Muscle layer of duodenum (tissue), 2 donors: ENCODE data around the gene TOMM70.
"Not testable (repeated sequence)": the region's sequence is repeated elsewhere in the genome, so short reads cannot be mapped to it uniquely, and the experiment has no call there.

Experiments used
- H3K27ac ChIP-seq: one replicate; pipeline ENCODE4 v1.7.0; 2013; ENCODE audit warnings: mild to moderate bottlenecking, low read length
- H3K27me3 ChIP-seq: one replicate; pipeline ENCODE4 v1.7.0; 2013; ENCODE audit warnings: low read depth, mild to moderate bottlenecking, control low read depth, low read length
- H3K36me3 ChIP-seq, 2 donors: one replicate each; pipeline ENCODE4 v1.7.0; 2013; ENCODE audit warnings: low read length in 2 of 2, control low read depth in 1 of 2, mild to moderate bottlenecking in 1 of 2; ENCODE audit not compliant: insufficient read depth in 2 of 2, control insufficient read depth in 1 of 2
- H3K4me1 ChIP-seq, 2 donors: one replicate each; pipeline ENCODE4 v1.7.0; 2013; ENCODE audit warnings: low read length in 2 of 2, mild to moderate bottlenecking in 2 of 2, control low read depth in 1 of 2, moderate library complexity in 1 of 2; ENCODE audit not compliant: insufficient read depth in 2 of 2, control insufficient read depth in 1 of 2
- H3K4me3 ChIP-seq, 2 donors: one replicate each; pipeline ENCODE4 v1.7.0; 2013; ENCODE audit warnings: low read length in 2 of 2, low read depth in 1 of 2, mild to moderate bottlenecking in 1 of 2
- H3K9me3 ChIP-seq, 2 donors: one replicate each; pipeline ENCODE4 v1.7.0; 2013; ENCODE audit warnings: low read length in 2 of 2, control low read depth in 1 of 2, mild to moderate bottlenecking in 1 of 2; ENCODE audit not compliant: control insufficient read depth in 1 of 2
- donor health status: healthy.

TOMM70 gene

DNA sequence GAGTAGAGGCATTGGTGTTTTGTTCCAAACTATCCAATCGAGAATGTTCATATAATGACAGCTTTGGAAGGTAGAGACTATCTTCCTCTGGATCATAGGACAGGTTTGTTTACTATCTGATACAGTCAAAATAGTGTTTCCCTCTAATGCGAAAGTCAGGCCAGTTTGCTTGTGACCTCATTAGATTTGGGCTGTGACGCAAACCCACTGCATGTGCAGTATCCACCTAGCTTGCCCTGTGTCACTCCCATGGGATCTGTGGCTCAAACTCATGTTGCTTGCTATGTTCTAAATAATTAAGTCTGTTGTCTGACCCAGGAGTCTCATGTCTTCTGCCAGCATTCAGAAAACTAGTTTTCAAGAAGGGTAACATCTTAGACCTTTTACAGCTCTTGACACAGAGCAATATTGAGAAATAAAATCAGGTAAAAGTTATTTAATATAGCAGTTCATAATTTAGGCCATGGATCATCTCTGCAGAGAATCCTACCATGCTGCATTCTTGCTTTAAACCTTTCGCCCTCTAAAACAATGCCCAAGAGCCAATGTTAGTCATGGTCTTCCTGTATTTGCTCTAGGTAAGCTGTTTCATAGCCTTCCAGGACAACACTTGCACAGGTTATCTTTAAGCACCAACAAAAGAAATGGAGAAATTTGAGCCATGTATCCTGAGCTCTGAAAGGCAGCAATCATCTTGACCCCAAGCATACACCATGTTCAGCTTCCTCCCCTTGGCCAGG lies 40.0 kb downstream of the TOMM70 start:
- peaks cover 0 to 6% of the 10 kb centered on the region in 2 donors for H3K9me3 ChIP-seq
- H3K4me1 ChIP-seq: no peaks in the 10 kb centered on the region
- no peak overlapping the region for H3K27ac ChIP-seq
- no peaks in the 10 kb centered on the region for H3K27me3 ChIP-seq
- H3K36me3 ChIP-seq: peaks cover 36 to 49% of the 10 kb centered on the region in 2 donors
- H3K4me3 ChIP-seq: no peak overlapping the region

- H3K36me3 ChIP-seq: peaks cover 31 to 49% of the 10 kb centered on the region in 2 donors
- H3K4me3 ChIP-seq: no peak overlapping the region
- H3K27ac ChIP-seq: no peak overlapping the region
Measured at GRCh38 chr3:100359035-100359434, 41.9 kb downstream of the TOMM70 start.

DNA sequence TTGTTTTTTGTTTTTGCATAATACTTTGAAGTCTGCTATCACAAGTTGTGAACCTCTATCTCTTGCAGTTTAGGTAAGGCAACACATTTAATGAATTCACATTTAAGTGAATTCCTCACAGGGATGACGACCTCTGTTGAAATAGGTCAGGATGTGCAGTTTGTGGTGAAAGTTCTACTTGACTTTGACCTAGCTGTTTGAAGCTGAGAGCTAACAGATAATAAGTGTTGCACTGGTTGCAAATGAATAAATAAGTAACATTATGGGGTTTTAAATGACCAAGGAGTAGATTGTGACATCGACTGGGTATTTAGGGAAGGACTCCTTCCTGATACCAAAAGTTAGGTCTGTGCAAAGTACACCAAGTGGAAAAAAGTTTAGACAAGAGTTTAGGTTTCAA lies 42.5 kb downstream of the TOMM70 start:
- H3K27ac ChIP-seq: no peak overlapping the region

More at GRCh38 chr3:100359035-100359434, 41.9 kb downstream of the TOMM70 start:
- Histone ChIP-seq H3K9me3 (peaks cover 0 to 6% of the 10 kb centered on the region in 2 donors), H3K27me3 (no peaks in the 10 kb centered on the region), H3K4me1 (no peaks in the 10 kb centered on the region)

GRCh38 chr3:100354850-100355249 lies 46.0 kb downstream of the TOMM70 start:
- Histone ChIP-seq H3K27ac (no peak overlapping the region), H3K4me3 (no peak overlapping the region), H3K36me3 (peaks cover 38 to 52% of the 10 kb centered on the region in 2 donors), H3K27me3 (no peaks in the 10 kb centered on the region), H3K9me3 (no peaks in the 10 kb centered on the region), H3K4me1 (no peaks in the 10 kb centered on the region)

More for the DNA sequence above, 42.5 kb downstream of the TOMM70 start:
- Histone ChIP-seq H3K4me3 (no peak overlapping the region), H3K9me3 (peaks cover 0 to 6% of the 10 kb centered on the region in 2 donors), H3K27me3 (no peaks in the 10 kb centered on the region), H3K4me1 (no peaks in the 10 kb centered on the region), H3K36me3 (peaks cover 32 to 53% of the 10 kb centered on the region in 2 donors)

DNA sequence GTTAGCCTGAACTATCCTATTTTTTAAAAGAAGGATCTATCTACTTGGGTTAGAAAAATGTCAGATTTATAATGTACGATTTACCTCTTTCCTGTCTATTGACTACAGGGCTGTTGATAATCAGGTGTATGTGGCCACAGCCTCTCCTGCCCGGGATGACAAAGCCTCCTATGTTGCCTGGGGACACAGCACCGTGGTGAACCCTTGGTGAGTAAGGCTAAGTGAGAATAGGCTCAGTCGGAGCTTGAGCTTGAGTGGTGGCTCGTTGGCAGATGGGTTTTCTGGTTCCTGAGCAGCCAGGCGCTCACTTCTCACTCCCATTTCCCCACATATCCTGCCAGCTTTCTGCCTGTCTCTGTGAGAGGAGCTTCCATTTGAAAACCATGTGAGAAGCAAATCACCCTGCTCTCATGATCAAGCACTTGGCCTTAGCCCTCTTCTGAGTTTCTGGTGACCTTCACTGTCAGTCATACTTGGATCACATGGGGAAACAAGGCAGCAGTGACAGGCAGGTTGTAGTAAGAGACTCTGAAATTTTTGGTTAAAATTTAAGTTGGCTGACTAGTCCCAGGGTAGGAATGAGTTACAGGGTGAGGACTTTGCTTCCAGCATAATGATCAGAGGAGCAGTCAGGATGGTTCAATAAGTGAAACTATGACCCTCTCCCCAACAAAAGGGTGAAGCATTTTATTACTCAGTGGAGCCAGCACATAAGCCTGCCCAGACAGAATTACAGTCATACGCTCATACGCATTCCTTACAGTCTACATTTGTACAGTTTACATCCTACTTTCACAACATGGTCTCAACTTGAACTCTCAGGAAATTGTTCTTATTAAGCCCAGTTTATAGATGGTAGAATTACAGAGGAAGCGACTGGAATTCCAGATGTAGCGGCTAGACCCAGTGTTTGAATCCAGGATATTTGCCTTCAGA lies 48.3 kb downstream of the TOMM70 start:
- Histone ChIP-seq H3K36me3 (peaks cover 42 to 71% of the 10 kb centered on the region in 2 donors), H3K4me1 (no peaks in the 10 kb centered on the region), H3K27me3 (no peaks in the 10 kb centered on the region), H3K9me3 (no peaks in the 10 kb centered on the region), H3K4me3 (no peak overlapping the region), H3K27ac (no peak overlapping the region)

- not testable (repeated sequence) for H3K27ac ChIP-seq, H3K27me3 ChIP-seq, H3K4me1 ChIP-seq, H3K9me3 ChIP-seq, H3K4me3 ChIP-seq
- peaks cover 43 to 75% of the 10 kb centered on the region in 2 donors for H3K36me3 ChIP-seq
Measured at GRCh38 chr3:100351770-100352169, 49.1 kb downstream of the TOMM70 start.

- H3K9me3 ChIP-seq: no peaks in the 10 kb centered on the region
- no peak overlapping the region for H3K4me3 ChIP-seq
- H3K27me3 ChIP-seq: no peaks in the 10 kb centered on the region
- peaks cover 46 to 72% of the 10 kb centered on the region in 2 donors for H3K36me3 ChIP-seq
- no peaks in the 10 kb centered on the region for H3K4me1 ChIP-seq
- H3K27ac ChIP-seq: no peak overlapping the region
Measured at GRCh38 chr3:100348727-100349126, 52.2 kb downstream of the TOMM70 start.

DNA sequence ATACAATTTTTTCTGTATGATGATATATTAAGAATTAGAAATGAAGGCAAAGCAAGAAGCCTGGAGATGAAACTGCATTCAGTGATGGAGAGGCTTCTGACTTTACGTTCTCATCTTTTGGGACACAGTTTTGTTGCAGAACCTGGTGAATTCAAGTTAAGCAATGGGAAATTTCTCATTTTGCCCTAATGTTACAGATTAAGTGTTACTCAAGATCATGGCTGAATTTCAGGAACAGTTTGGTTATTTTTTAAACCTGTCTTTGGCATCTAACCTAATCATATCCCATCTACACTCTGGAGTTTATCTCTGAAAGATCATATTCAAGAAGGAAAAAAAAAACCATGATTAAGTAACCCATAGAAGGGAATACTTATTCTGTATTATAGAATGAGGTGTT lies 60.4 kb downstream of the TOMM70 start:
- no peaks in the 10 kb centered on the region for H3K9me3 ChIP-seq
- no peaks in the 10 kb centered on the region for H3K27me3 ChIP-seq
- peaks cover 2 to 3% of the 10 kb centered on the region in 2 donors for H3K4me1 ChIP-seq
- no peak overlapping the region for H3K4me3 ChIP-seq
- no peak overlapping the region for H3K27ac ChIP-seq
- peaks cover 17 to 46% of the 10 kb centered on the region in 2 donors for H3K36me3 ChIP-seq

GRCh38 chr3:100339786-100340185 lies 61.1 kb downstream of the TOMM70 start:
- Histone ChIP-seq H3K4me1 (peaks cover 7 to 8% of the 10 kb centered on the region in 2 donors), H3K36me3 (peaks cover 13 to 40% of the 10 kb centered on the region in 2 donors), H3K4me3 (no peak overlapping the region)

DNA sequence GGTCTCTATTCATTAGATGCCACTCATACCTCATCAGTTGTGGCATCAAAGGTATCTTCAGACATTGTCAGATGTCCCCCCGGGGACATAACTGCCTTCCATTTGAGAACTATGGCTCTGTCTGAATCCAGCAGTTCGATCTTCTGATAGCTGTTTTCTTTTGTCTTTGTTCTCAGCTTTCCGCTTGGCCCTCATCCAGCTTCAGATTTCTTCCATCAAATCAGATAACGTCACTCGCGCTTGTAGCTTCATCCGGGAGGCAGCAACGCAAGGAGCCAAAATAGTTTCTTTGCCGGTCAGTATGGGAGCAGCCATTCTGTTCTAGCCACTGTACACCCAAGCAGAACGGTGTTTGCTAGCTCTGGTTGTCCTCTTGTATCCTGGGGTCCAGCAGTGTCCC lies 62.0 kb downstream of the TOMM70 start:
- Histone ChIP-seq H3K27ac (no peak overlapping the region), H3K9me3 (no peaks in the 10 kb centered on the region), H3K36me3 (peaks cover 9 to 37% of the 10 kb centered on the region in 2 donors), H3K4me3 (no peak overlapping the region), H3K4me1 (peaks cover 7 to 8% of the 10 kb centered on the region in 2 donors), H3K27me3 (no peaks in the 10 kb centered on the region)

More at GRCh38 chr3:100339786-100340185, 61.1 kb downstream of the TOMM70 start:
- no peaks in the 10 kb centered on the region for H3K9me3 ChIP-seq
- H3K27me3 ChIP-seq: no peaks in the 10 kb centered on the region
- no peak overlapping the region for H3K27ac ChIP-seq

GRCh38 chr3:100336229-100336628 lies 64.7 kb downstream of the TOMM70 start:
- H3K27me3 ChIP-seq, H3K9me3 ChIP-seq, H3K4me1 ChIP-seq, H3K4me3 ChIP-seq, H3K27ac ChIP-seq: not testable (repeated sequence)
- peaks cover 5 to 23% of the 10 kb centered on the region in 2 donors for H3K36me3 ChIP-seq
